GM12875 (cell line): ENCODE data around the gene PARD6B.

Experiments
- H3K4me3 ChIP-seq: one replicate; pipeline ENCODE4 v1.5.1; 2011; ENCODE audit warnings: low read depth, low read length, control low read depth
- TF ChIP-seq, protein P1 (sequence below): IDR thresholded peaks from 2 replicates; pipeline ENCODE4 v1.5.1; 2011; ENCODE audit warnings: low read depth, mild to moderate bottlenecking, control low read depth, inconsistent platforms, low read length, moderate library complexity, borderline replicate concordance; ENCODE audit not compliant: insufficient read depth

PARD6B gene

GRCh38 chr20:50689864-50690649 lies 41.3 kb upstream of the PARD6B start:
- TF ChIP-seq, protein P1, sequence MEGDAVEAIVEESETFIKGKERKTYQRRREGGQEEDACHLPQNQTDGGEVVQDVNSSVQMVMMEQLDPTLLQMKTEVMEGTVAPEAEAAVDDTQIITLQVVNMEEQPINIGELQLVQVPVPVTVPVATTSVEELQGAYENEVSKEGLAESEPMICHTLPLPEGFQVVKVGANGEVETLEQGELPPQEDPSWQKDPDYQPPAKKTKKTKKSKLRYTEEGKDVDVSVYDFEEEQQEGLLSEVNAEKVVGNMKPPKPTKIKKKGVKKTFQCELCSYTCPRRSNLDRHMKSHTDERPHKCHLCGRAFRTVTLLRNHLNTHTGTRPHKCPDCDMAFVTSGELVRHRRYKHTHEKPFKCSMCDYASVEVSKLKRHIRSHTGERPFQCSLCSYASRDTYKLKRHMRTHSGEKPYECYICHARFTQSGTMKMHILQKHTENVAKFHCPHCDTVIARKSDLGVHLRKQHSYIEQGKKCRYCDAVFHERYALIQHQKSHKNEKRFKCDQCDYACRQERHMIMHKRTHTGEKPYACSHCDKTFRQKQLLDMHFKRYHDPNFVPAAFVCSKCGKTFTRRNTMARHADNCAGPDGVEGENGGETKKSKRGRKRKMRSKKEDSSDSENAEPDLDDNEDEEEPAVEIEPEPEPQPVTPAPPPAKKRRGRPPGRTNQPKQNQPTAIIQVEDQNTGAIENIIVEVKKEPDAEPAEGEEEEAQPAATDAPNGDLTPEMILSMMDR = no peak
- no peak overlapping the region for H3K4me3 ChIP-seq

GRCh38 chr20:50690650-50691572 lies 40.5 kb upstream of the PARD6B start, which contains the start of gene RIPOR3:
Gene RIPOR3, minus strand, starts transcription at chr20:50691542. Its CDS starts 414 bp downstream, at chr20:50691128.
- TF ChIP-seq, protein P1 = no peak
- H3K4me3 ChIP-seq = no peak within 1 kb of the TSS

DNA sequence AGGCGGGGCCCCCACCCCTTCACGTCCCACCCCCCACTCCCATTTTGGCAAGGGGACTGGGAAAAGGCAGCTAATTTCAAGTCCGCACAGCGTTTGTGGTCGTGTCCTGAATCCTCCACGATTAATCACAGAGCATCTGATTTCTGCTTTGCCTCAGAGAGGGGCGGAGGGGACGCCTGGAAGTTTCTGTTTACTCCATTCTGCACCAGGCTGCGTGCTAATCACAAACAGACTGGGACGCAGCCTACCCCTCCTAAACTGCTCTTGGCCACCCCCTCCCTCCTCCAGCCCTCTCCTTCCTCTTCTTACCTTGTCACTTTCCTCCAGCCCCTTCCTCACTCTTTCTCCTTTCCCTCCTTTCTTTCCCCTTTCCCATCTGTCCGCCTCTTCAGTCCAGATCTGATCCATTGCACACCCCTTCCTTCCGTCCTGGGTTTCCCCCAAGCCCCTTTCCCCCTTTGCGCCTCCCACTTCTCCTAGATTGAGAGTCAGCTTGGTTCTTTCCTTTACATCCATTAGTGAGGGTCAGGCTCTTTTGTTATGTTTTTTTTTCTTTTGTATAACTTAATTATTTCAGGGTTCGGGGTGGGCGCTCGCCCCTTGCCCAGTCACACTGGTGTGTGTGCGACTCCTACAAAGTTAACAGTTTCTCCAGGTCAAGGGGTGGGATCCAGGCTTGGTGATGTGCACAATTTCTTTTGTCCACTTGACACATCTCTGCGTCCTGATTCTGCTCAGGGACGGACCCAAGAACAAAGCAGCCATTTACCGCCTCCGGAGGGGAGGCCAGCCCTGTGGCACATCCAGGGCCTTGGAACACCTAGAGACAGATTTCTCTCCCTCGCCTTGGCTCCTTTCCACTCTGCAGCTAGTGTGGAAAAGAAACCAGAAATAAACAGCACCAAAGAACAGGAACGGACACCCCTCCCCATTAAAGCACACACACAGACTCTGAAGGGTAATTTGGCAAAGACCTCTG lies 39.5 kb upstream of the PARD6B start:
- no peak overlapping the region for H3K4me3 ChIP-seq
- TF ChIP-seq, protein P1 = no peak

DNA sequence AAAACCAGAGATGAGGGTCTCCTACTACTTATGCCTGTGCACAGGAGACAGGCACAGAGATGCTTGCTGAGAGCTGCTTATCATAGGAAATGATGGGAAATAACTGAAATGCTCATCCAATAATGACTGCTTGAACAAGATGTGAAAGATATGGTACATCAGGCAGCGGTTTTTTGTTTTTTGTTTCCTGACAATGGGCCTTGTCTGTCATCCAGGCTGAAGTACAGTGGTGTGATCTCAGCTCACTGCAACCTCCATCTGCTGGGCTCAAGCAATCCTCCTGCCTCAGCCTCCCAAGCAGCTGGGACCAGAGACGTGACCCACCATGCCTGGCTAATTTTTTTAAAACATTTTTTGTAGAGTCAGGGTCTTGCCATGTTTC lies 38.8 kb upstream of the PARD6B start:
- H3K4me3 ChIP-seq = no peak overlapping the region
- TF ChIP-seq, protein P1 = no peak

- no peak overlapping the region for H3K4me3 ChIP-seq
- TF ChIP-seq, protein P1 = no peak
These were observed 38.4 kb upstream of the PARD6B start for GRCh38 chr20:50693001-50693400.

DNA sequence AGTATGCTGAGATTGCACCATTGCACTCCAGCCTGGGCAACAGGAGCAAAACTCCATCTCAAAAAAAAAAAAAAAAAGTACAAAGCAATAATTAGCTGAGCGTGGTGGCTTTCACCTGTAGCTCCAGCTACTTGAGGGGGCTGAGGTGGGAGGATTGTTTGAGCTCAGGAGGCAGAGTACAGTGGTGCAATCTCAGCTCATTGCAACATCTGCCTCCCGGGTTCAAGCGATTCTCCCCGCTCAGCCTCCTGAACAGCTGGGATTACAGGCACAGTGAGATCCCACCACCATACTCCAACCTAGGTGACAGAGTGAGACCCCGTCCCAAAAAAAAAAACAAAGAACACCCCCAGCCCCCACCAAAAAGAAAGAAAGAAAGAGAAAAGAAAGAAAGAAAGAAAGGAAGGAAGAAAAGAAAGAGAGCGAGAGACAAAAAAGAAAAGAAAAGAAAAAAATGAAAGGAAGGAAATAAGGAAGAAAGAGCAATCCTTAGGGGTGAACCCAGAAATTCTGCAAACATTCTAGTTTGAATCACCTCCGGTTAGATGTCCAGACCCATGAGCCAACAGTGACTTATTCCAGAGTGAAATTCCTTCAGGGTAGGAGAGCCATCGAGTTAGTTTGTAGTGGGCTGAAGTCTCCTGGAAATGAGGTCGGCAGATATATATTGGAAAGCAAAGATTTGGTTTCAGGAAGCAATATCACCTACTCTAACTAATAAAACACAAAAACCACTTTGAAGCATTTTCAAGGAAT lies 36.8 kb upstream of the PARD6B start:
- TF ChIP-seq, protein P1 = no peak
- H3K4me3 ChIP-seq = no peak overlapping the region
